Measurements from ENCODE around the gene DDX10.

GRCh38 chr11:108970221-108970991 lies 305.5 kb downstream of the DDX10 start:
- no peak for TF ChIP-seq POLR2A (IDR thresholded peaks at IDR 0.05)
- no peak for TF ChIP-seq CTCF (IDR thresholded peaks at IDR 0.05)

All from testis (tissue), 2 donors.